22Rv1 (cell line): ENCODE measurements around the gene KCNIP4.

ENCODE experiments used
- CTCF ChIP-seq: fragments of 450-650 bp; IDR thresholded peaks from 2 replicates; pipeline ENCODE4 v1.5.1; 2017; ENCODE audit warnings: mild to moderate bottlenecking
- ZFX ChIP-seq: fragments of 450-650 bp; IDR thresholded peaks from 2 replicates; pipeline ENCODE4 v1.6.1; 2017; ENCODE audit warnings: antibody characterized with exemption, borderline replicate concordance

- TF ChIP-seq CTCF (no peak), ZFX (no peak)
Observed at GRCh38 chr4:21900211-21900610, 48.4 kb downstream of the KCNIP4 start.
